ENCODE measurements around the gene RASGRF2.

- TF ChIP-seq EP300 (IDR thresholded peaks at IDR 0.05; ENCODE audit: borderline replicate concordance) (no peak), RAD21 (IDR thresholded peaks at IDR 0.05; ENCODE audit: low read depth) (no peak)
- TF ChIP-seq, protein P1, sequence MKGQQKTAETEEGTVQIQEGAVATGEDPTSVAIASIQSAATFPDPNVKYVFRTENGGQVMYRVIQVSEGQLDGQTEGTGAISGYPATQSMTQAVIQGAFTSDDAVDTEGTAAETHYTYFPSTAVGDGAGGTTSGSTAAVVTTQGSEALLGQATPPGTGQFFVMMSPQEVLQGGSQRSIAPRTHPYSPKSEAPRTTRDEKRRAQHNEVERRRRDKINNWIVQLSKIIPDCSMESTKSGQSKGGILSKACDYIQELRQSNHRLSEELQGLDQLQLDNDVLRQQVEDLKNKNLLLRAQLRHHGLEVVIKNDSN (IDR thresholded peaks at IDR 0.05), result no peak
These were observed 105.9 kb downstream of the RASGRF2 start for GRCh38 chr5:81066102-81066501.

Measured in Ishikawa (cell line).